ENCODE data around the gene AGR2. TPM values are rescaled to one million over a fixed set of nuclear protein-coding genes. Genes with fewer than 3 reads are reported as not detected.

Gene AGR2
- polyA plus RNA-seq, 3 donors = not detected

DNA sequence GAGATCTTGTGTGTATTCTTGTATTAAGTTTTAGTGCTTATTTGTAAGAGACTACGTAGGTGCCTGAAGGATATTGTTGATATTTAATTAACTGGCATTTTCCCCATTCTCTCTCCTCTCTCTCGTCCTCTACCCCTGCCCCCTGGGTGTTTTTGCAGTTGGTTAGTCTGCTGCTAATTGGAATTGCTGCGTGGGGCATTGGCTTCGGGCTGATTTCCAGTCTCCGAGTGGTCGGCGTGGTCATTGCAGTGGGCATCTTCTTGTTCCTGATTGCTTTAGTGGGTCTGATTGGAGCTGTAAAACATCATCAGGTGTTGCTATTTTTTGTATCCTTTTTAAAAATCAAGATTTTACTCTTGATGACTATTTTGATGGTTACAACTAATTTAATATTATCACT is 28.7 kb downstream of the AGR2 start:
- H4K20me1 ChIP-seq (ENCODE audit: insufficient read depth, low read length) = no peaks in the 10 kb centered on the region
- no peaks in the 10 kb centered on the region for H3K9me3 ChIP-seq (replicated peaks in 1 of 2; ENCODE audit: control insufficient read depth in 1 of 2, insufficient read depth in 1 of 2, low read length in 2 of 2)
- DNase-seq = no peak
- peaks cover 5% of the 10 kb centered on the region for H3K4me1 Mint-ChIP-seq
- H3K27ac ChIP-seq (ENCODE audit: low read depth in 1 of 2, low read length in 2 of 2) = no peak overlapping the region
- WGBS (ENCODE audit: insufficient coverage) = 100% methylated on average over 4 of the region's 7 CpGs
- intact Hi-C loops (cut with micrococcal nuclease) = no loop called here
- no peak overlapping the region for H3K9ac ChIP-seq (ENCODE audit: insufficient read depth, low read length, poor library complexity, severe bottlenecking)
- no peak overlapping the region for H3K4me2 ChIP-seq (replicated peaks; ENCODE audit: extremely low read depth, low read length, poor library complexity, severe bottlenecking)
- no peak overlapping the region for H2AFZ ChIP-seq (ENCODE audit: insufficient read depth, low read depth, low read length, poor library complexity, severe bottlenecking)
- no peak overlapping the region for H3K27ac Mint-ChIP-seq
- H3K79me2 ChIP-seq (ENCODE audit: insufficient read depth, low read length) = no peaks in the 10 kb centered on the region
- no peaks in the 10 kb centered on the region for H3K27me3 ChIP-seq (ENCODE audit: control insufficient read depth in 2 of 2, insufficient read depth in 2 of 2, low read length in 2 of 2)
- H3K9me3 Mint-ChIP-seq = no peaks in the 10 kb centered on the region
- H3K36me3 ChIP-seq (replicated peaks in 1 of 2; ENCODE audit: control insufficient read depth in 1 of 2, insufficient read depth in 2 of 2, low read length in 2 of 2) = no peaks in the 10 kb centered on the region
- peaks cover 0 to 2% (median 0%) of the 10 kb centered on the region in 3 donors for H3K27me3 Mint-ChIP-seq (ENCODE audit: low read depth in 3 of 3)
- H3K4me1 ChIP-seq (ENCODE audit: control insufficient read depth in 1 of 2, insufficient read depth in 2 of 2, low read length in 2 of 2) = no peaks in the 10 kb centered on the region
- no peaks in the 10 kb centered on the region for H3K36me3 Mint-ChIP-seq
- H3K4me3 Mint-ChIP-seq = no peak overlapping the region
- TF ChIP-seq, protein P1, sequence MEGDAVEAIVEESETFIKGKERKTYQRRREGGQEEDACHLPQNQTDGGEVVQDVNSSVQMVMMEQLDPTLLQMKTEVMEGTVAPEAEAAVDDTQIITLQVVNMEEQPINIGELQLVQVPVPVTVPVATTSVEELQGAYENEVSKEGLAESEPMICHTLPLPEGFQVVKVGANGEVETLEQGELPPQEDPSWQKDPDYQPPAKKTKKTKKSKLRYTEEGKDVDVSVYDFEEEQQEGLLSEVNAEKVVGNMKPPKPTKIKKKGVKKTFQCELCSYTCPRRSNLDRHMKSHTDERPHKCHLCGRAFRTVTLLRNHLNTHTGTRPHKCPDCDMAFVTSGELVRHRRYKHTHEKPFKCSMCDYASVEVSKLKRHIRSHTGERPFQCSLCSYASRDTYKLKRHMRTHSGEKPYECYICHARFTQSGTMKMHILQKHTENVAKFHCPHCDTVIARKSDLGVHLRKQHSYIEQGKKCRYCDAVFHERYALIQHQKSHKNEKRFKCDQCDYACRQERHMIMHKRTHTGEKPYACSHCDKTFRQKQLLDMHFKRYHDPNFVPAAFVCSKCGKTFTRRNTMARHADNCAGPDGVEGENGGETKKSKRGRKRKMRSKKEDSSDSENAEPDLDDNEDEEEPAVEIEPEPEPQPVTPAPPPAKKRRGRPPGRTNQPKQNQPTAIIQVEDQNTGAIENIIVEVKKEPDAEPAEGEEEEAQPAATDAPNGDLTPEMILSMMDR (IDR thresholded peaks at IDR 0.05) = no peak
- no peak overlapping the region for H3K4me3 ChIP-seq (replicated peaks in 1 of 3; ENCODE audit: low read depth in 2 of 3, low read length in 3 of 3)

DNA sequence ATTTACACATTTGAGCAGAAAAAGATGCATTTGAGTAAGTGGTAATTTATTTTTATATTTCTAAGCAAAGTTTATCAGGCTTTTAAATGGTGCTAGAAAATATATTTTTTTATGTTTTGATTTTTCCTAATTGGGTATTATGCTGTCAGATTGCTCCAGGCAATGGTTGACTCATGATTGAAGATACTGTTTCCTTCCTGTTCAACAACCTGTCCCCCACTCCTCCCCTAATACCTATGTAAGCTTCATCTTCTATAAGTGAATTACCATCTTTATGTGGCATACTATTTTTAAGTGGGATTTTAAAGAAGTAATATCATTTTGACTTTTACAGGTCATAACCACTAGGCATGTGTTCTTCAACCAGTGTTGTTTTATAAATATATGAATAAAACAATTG is 29.8 kb downstream of the AGR2 start:
- H3K4me2 ChIP-seq (replicated peaks; ENCODE audit: extremely low read depth, low read length, poor library complexity, severe bottlenecking) = no peak overlapping the region
- Mint-ChIP-seq H3K27ac (no peak overlapping the region), H3K4me3 (no peak overlapping the region), H3K36me3 (no peaks in the 10 kb centered on the region), H3K27me3 (ENCODE audit: low read depth in 3 of 3) (peaks cover 0 to 2% (median 0%) of the 10 kb centered on the region in 3 donors), H3K4me1 (peaks cover 12% of the 10 kb centered on the region), H3K9me3 (no peaks in the 10 kb centered on the region)
- no peaks in the 10 kb centered on the region for H3K27me3 ChIP-seq (ENCODE audit: control insufficient read depth in 2 of 2, insufficient read depth in 2 of 2, low read length in 2 of 2)
- H4K20me1 ChIP-seq (ENCODE audit: insufficient read depth, low read length) = no peaks in the 10 kb centered on the region
- H2AFZ ChIP-seq (ENCODE audit: insufficient read depth, low read depth, low read length, poor library complexity, severe bottlenecking) = no peak overlapping the region
- no peak overlapping the region for H3K9ac ChIP-seq (ENCODE audit: insufficient read depth, low read length, poor library complexity, severe bottlenecking)
- no peaks in the 10 kb centered on the region for H3K79me2 ChIP-seq (ENCODE audit: insufficient read depth, low read length)
- TF ChIP-seq, protein P1 (IDR thresholded peaks at IDR 0.05) = no peak
- H3K4me1 ChIP-seq (ENCODE audit: control insufficient read depth in 1 of 2, insufficient read depth in 2 of 2, low read length in 2 of 2) = peaks cover 0 to 7% of the 10 kb centered on the region in 2 donors
- intact Hi-C loops (cut with micrococcal nuclease) = no loop called here
- H3K27ac ChIP-seq (ENCODE audit: low read depth in 1 of 2, low read length in 2 of 2) = no peak overlapping the region
- no peak for DNase-seq
- no peaks in the 10 kb centered on the region for H3K36me3 ChIP-seq (replicated peaks in 1 of 2; ENCODE audit: control insufficient read depth in 1 of 2, insufficient read depth in 2 of 2, low read length in 2 of 2)
- no peak overlapping the region for H3K4me3 ChIP-seq (replicated peaks in 1 of 3; ENCODE audit: low read depth in 2 of 3, low read length in 3 of 3)
- no peaks in the 10 kb centered on the region for H3K9me3 ChIP-seq (replicated peaks in 1 of 2; ENCODE audit: control insufficient read depth in 1 of 2, insufficient read depth in 1 of 2, low read length in 2 of 2)
